OCI-LY1 (cell line): ENCODE measurements around the gene SEPTIN10.

Source experiments
- H2AFZ ChIP-seq: fragments of 200-600 bp; sonication (generic), shearing (Covaris generic); 2 replicates; pipeline ENCODE4 v1.6.0; 2014; ENCODE audit warnings: antibody characterized with exemption, mild to moderate bottlenecking, low read length
- H3F3A ChIP-seq: fragments of 200-600 bp; sonication (generic), shearing (Covaris generic); 2 replicates; pipeline ENCODE4 v1.6.0; 2014; ENCODE audit warnings: mild to moderate bottlenecking, antibody characterized with exemption, low read length, moderate library complexity; ENCODE audit not compliant: insufficient read depth
- H3K27ac ChIP-seq: fragments of 200-600 bp; sonication (generic); 2 replicates; pipeline ENCODE4 v1.5.1; 2014; ENCODE audit warnings: low read length, mixed run types, mild to moderate bottlenecking, low read depth; ENCODE audit not compliant: poor library complexity, severe bottlenecking
- H3K27me3 ChIP-seq: fragments of 200-600 bp; sonication (generic); 2 replicates; pipeline ENCODE4 v1.6.0; 2014; ENCODE audit warnings: antibody characterized with exemption, mild to moderate bottlenecking, low read length, moderate library complexity; ENCODE audit not compliant: insufficient read depth
- H3K36me3 ChIP-seq: fragments of 200-600 bp; sonication (generic); 2 replicates; pipeline ENCODE4 v1.6.1; 2014; ENCODE audit warnings: mild to moderate bottlenecking, antibody characterized with exemption, low read length, moderate library complexity, mixed read lengths; ENCODE audit not compliant: insufficient read depth
- H3K4me1 ChIP-seq: fragments of 200-600 bp; sonication (generic); 2 replicates; pipeline ENCODE4 v1.5.1; 2014; ENCODE audit warnings: mild to moderate bottlenecking, low read length, moderate library complexity; ENCODE audit not compliant: insufficient read depth, severe bottlenecking
- H3K4me2 ChIP-seq: fragments of 200-600 bp; sonication (generic), shearing (Covaris generic); 2 replicates; pipeline ENCODE4 v1.6.1; 2014; ENCODE audit warnings: low read length
- H3K4me3 ChIP-seq: fragments of 200-600 bp; sonication (generic); 2 replicates; pipeline ENCODE4 v1.5.1; 2014; ENCODE audit warnings: low read length, low read depth, mild to moderate bottlenecking, mixed read lengths; ENCODE audit not compliant: poor library complexity, severe bottlenecking
- H3K79me2 ChIP-seq: fragments of 200-600 bp; shearing (Covaris generic); 2 replicates; pipeline ENCODE4 v1.6.1; 2016; ENCODE audit warnings: mixed run types, low read length, mixed read lengths; ENCODE audit not compliant: insufficient read depth
- H3K9ac ChIP-seq: fragments of 200-600 bp; sonication (generic), shearing (Covaris generic); 2 replicates; pipeline ENCODE4 v1.6.1; 2014; ENCODE audit warnings: mild to moderate bottlenecking, low read length, mixed read lengths
- H3K9me2 ChIP-seq: fragments of 200-600 bp; sonication (generic), shearing (Covaris generic); 2 replicates; pipeline ENCODE4 v1.6.1; 2014; ENCODE audit warnings: low read depth, mild to moderate bottlenecking, low read length, mixed read lengths
- H3K9me3 ChIP-seq: fragments of 200-600 bp; shearing (Covaris generic); 2 replicates; pipeline ENCODE4 v1.6.1; 2014; ENCODE audit warnings: low read length, mixed read lengths
- H4K20me1 ChIP-seq: fragments of 200-600 bp; sonication (generic), shearing (Covaris generic); 2 replicates; pipeline ENCODE4 v1.6.0; 2016; ENCODE audit warnings: mild to moderate bottlenecking, low read length; ENCODE audit not compliant: insufficient read depth
- CTCF ChIP-seq: fragments of 200-600 bp; sonication (generic), shearing (Covaris generic); IDR thresholded peaks from 2 replicates; pipeline ENCODE4 v1.5.1; 2017; ENCODE audit warnings: mild to moderate bottlenecking, antibody characterized with exemption, low read length, moderate library complexity, mixed read lengths
- EZH2 ChIP-seq: fragments of 200-600 bp; sonication (generic), shearing (Covaris generic); IDR thresholded peaks from 2 replicates; pipeline ENCODE4 v1.8.0; 2017; ENCODE audit warnings: borderline replicate concordance, mixed run types, mild to moderate bottlenecking, antibody characterized with exemption, low read length, moderate library complexity, mixed read lengths

SEPTIN10 gene

DNA sequence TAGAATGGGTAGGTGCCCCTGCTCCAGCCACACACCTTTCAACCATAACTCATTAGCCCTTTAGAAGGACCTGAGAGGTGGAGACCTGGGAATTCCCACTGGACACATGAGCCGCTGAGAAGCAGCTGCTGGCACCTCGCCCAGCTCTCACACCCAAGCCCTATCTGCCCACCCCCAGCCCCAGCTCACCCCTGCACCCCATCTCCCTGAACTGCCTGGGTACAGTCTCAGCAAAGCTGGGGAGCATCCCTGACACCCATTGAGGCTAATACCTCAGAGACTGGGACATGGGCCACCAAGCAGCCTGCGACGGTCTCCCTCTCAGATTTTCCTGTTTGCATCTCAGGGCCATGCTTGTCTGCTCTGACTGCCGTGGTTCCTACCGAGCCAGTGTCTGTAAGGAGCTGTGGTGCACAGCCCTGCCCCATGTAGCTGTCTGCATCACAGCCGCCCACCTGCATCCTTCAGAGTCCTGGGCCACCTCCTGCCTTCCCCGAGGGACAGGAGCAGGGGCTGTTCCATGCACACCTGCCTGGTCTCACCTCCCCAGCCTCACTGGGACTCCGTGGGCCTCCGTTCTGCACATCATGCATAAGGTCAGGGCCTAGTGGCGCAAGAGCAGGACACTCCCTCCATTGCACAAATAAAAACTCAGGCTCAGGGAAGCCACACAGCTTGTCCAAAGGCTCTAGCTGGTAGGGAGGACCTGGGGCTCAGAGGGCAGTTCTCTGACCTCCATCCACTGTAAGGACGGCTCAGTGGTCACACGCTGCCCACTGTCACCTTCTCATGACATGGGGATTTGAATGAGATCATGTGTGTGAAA, 90.0 kb downstream of the SEPTIN10 start:
- Histone ChIP-seq H3K36me3 (no peaks in the 10 kb centered on the region), H3K27me3 (no peaks in the 10 kb centered on the region; the same call in 1 of the 2 replicates), H4K20me1 (no peaks in the 10 kb centered on the region), H3K4me1 (no peaks in the 10 kb centered on the region), H3K9ac (no peak overlapping the region), H3K9me2 (no peaks in the 10 kb centered on the region), H3K4me2 (no peak overlapping the region), H3K4me3 (no peak overlapping the region), H2AFZ (no peak overlapping the region), H3K79me2 (no peaks in the 10 kb centered on the region), H3K27ac (no peak overlapping the region), H3F3A (no peaks in the 10 kb centered on the region), H3K9me3 (no peaks in the 10 kb centered on the region)
- TF ChIP-seq CTCF (no peak), EZH2 (no peak)

DNA sequence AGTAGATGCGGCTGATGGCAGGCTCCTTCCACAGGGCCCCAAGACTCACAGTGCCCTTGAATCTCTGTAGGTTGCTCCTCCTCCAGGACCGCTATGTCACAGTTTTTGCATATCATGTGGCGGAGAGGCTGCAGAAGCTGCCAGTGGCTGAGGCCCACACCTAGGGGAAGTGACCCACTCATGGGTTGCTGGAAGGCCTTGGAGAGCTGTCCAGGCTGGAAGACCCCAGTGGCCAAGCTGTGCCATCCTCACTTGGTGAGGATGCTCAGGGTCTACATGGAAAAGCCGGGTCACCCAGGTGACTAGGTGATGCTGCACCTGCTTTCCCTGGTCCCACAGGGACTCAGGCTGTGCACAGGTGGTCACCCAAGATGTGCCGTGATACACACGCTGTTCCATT, 90.6 kb downstream of the SEPTIN10 start:
- Histone ChIP-seq H3F3A (no peaks in the 10 kb centered on the region), H3K9ac (no peak overlapping the region), H3K36me3 (no peaks in the 10 kb centered on the region), H3K9me2 (no peaks in the 10 kb centered on the region), H3K4me2 (no peak overlapping the region), H2AFZ (no peak overlapping the region), H3K27me3 (no peaks in the 10 kb centered on the region; the same call in 1 of the 2 replicates), H3K79me2 (no peaks in the 10 kb centered on the region), H4K20me1 (no peaks in the 10 kb centered on the region), H3K4me1 (no peaks in the 10 kb centered on the region), H3K27ac (no peak overlapping the region), H3K4me3 (no peak overlapping the region), H3K9me3 (no peaks in the 10 kb centered on the region)
- TF ChIP-seq CTCF: no peak

GRCh38 chr2:109522063-109522374, 91.7 kb downstream of the SEPTIN10 start:
- Histone ChIP-seq H3K79me2 (no peaks in the 10 kb centered on the region), H3K4me1 (no peaks in the 10 kb centered on the region), H3K9ac (no peak overlapping the region), H3K4me3 (no peak overlapping the region), H4K20me1 (no peaks in the 10 kb centered on the region), H3K9me3 (no peaks in the 10 kb centered on the region), H2AFZ (no peak overlapping the region), H3K27me3 (no peaks in the 10 kb centered on the region; the same call in 1 of the 2 replicates), H3K36me3 (no peaks in the 10 kb centered on the region), H3K27ac (no peak overlapping the region), H3F3A (no peaks in the 10 kb centered on the region), H3K4me2 (no peak overlapping the region), H3K9me2 (no peaks in the 10 kb centered on the region)
- TF ChIP-seq CTCF (no peak), EZH2 (no peak)
